ENCODE measurements around the gene GNG13.
"Not testable (repeated sequence)": the region's sequence is repeated elsewhere in the genome, so short reads cannot be mapped to it uniquely, and the experiment has no call there.

The GNG13 gene

GRCh38 chr16:825341-826061 lies 25.0 kb upstream of the GNG13 start:
- no peak overlapping the region for H2AFZ ChIP-seq (ENCODE audit: low read depth, low read length)
- peaks cover 2% of the 10 kb centered on the region for H3K4me1 ChIP-seq (ENCODE audit: insufficient read depth, low read length)
- H3K4me3 ChIP-seq (ENCODE audit: low read length): no peak overlapping the region
- H3K9me3 ChIP-seq (ENCODE audit: low read length): peaks cover 17% of the 10 kb centered on the region
- H3K27me3 ChIP-seq (ENCODE audit: insufficient read depth, low read length): peaks cover 20% of the 10 kb centered on the region
- H3K36me3 ChIP-seq (ENCODE audit: insufficient read depth, low read length): no peaks in the 10 kb centered on the region

GRCh38 chr16:824601-825000 lies 24.1 kb upstream of the GNG13 start:
- Histone ChIP-seq H2AFZ (ENCODE audit: low read depth, low read length) (no peak overlapping the region), H3K27me3 (ENCODE audit: insufficient read depth, low read length) (peaks cover 15% of the 10 kb centered on the region), H3K4me1 (ENCODE audit: insufficient read depth, low read length) (peaks cover 2% of the 10 kb centered on the region), H3K4me3 (ENCODE audit: low read length) (no peak overlapping the region), H3K9me3 (ENCODE audit: low read length) (peaks cover 13% of the 10 kb centered on the region), H3K36me3 (ENCODE audit: insufficient read depth, low read length) (no peaks in the 10 kb centered on the region)

- peaks cover 13% of the 10 kb centered on the region for H3K9me3 ChIP-seq (ENCODE audit: low read length)
- no peaks in the 10 kb centered on the region for H3K36me3 ChIP-seq (ENCODE audit: insufficient read depth, low read length)
- peaks cover 15% of the 10 kb centered on the region for H3K27me3 ChIP-seq (ENCODE audit: insufficient read depth, low read length)
- H2AFZ ChIP-seq (ENCODE audit: low read depth, low read length): no peak overlapping the region
- no peak overlapping the region for H3K4me3 ChIP-seq (ENCODE audit: low read length)
- H3K4me1 ChIP-seq (ENCODE audit: insufficient read depth, low read length): peaks cover 2% of the 10 kb centered on the region
Observed at GRCh38 chr16:824194-824593, 23.7 kb upstream of the GNG13 start.

GRCh38 chr16:822909-823297 lies 22.4 kb upstream of the GNG13 start:
- peaks cover 2% of the 10 kb centered on the region for H3K4me1 ChIP-seq (ENCODE audit: insufficient read depth, low read length)
- H3K9me3 ChIP-seq (ENCODE audit: low read length): peaks cover 13% of the 10 kb centered on the region
- H3K36me3 ChIP-seq (ENCODE audit: insufficient read depth, low read length): no peaks in the 10 kb centered on the region
- no peak overlapping the region for H3K4me3 ChIP-seq (ENCODE audit: low read length)
- H2AFZ ChIP-seq (ENCODE audit: low read depth, low read length): no peak overlapping the region
- H3K27me3 ChIP-seq (ENCODE audit: insufficient read depth, low read length): peaks cover 12% of the 10 kb centered on the region

- Histone ChIP-seq H2AFZ (ENCODE audit: low read depth, low read length) (no peak overlapping the region), H3K36me3 (ENCODE audit: insufficient read depth, low read length) (no peaks in the 10 kb centered on the region), H3K27me3 (ENCODE audit: insufficient read depth, low read length) (peaks cover 6% of the 10 kb centered on the region), H3K4me3 (ENCODE audit: low read length) (no peak overlapping the region), H3K4me1 (ENCODE audit: insufficient read depth, low read length) (peaks cover 2% of the 10 kb centered on the region), H3K9me3 (ENCODE audit: low read length) (peaks cover 13% of the 10 kb centered on the region)
Observed at GRCh38 chr16:822174-822908, 21.8 kb upstream of the GNG13 start.

- Histone ChIP-seq H2AFZ (ENCODE audit: low read depth, low read length) (no peak overlapping the region), H3K27me3 (ENCODE audit: insufficient read depth, low read length) (peaks cover 3% of the 10 kb centered on the region), H3K4me3 (ENCODE audit: low read length) (no peak overlapping the region)
Observed at GRCh38 chr16:821751-822150, 21.2 kb upstream of the GNG13 start.

GRCh38 chr16:820748-821147 lies 20.2 kb upstream of the GNG13 start:
- no peak overlapping the region for H3K4me3 ChIP-seq (ENCODE audit: low read length)
- peaks cover 15% of the 10 kb centered on the region for H3K9me3 ChIP-seq (ENCODE audit: low read length)
- H3K36me3 ChIP-seq (ENCODE audit: insufficient read depth, low read length): no peaks in the 10 kb centered on the region
- H3K27me3 ChIP-seq (ENCODE audit: insufficient read depth, low read length): peaks cover 3% of the 10 kb centered on the region
- H2AFZ ChIP-seq (ENCODE audit: low read depth, low read length): no peak overlapping the region
- peaks cover 2% of the 10 kb centered on the region for H3K4me1 ChIP-seq (ENCODE audit: insufficient read depth, low read length)

More at GRCh38 chr16:821751-822150, 21.2 kb upstream of the GNG13 start:
- Histone ChIP-seq H3K36me3 (ENCODE audit: insufficient read depth, low read length) (no peaks in the 10 kb centered on the region), H3K4me1 (ENCODE audit: insufficient read depth, low read length) (peaks cover 2% of the 10 kb centered on the region), H3K9me3 (ENCODE audit: low read length) (peaks cover 13% of the 10 kb centered on the region)

- not testable (repeated sequence) for H3K4me1 ChIP-seq (ENCODE audit: insufficient read depth, low read length); H3K27me3 ChIP-seq (ENCODE audit: insufficient read depth, low read length); H3K4me3 ChIP-seq (ENCODE audit: low read length); H3K36me3 ChIP-seq (ENCODE audit: insufficient read depth, low read length); H2AFZ ChIP-seq (ENCODE audit: low read depth, low read length)
- peaks cover 15% of the 10 kb centered on the region for H3K9me3 ChIP-seq (ENCODE audit: low read length)
Observed at GRCh38 chr16:820044-820408, 19.5 kb upstream of the GNG13 start.

GRCh38 chr16:819336-820043 lies 19.0 kb upstream of the GNG13 start:
- no peaks in the 10 kb centered on the region for H3K27me3 ChIP-seq (ENCODE audit: insufficient read depth, low read length)
- peaks cover 2% of the 10 kb centered on the region for H3K4me1 ChIP-seq (ENCODE audit: insufficient read depth, low read length)
- no peak overlapping the region for H3K4me3 ChIP-seq (ENCODE audit: low read length)
- no peaks in the 10 kb centered on the region for H3K36me3 ChIP-seq (ENCODE audit: insufficient read depth, low read length)
- H2AFZ ChIP-seq (ENCODE audit: low read depth, low read length): no peak overlapping the region
- peaks cover 11% of the 10 kb centered on the region for H3K9me3 ChIP-seq (ENCODE audit: low read length)

- H3K36me3 ChIP-seq (ENCODE audit: insufficient read depth, low read length): no peaks in the 10 kb centered on the region
- no peak overlapping the region for H2AFZ ChIP-seq (ENCODE audit: low read depth, low read length)
- no peak overlapping the region for H3K4me3 ChIP-seq (ENCODE audit: low read length)
- no peaks in the 10 kb centered on the region for H3K27me3 ChIP-seq (ENCODE audit: insufficient read depth, low read length)
- H3K4me1 ChIP-seq (ENCODE audit: insufficient read depth, low read length): peaks cover 2% of the 10 kb centered on the region
- peaks cover 11% of the 10 kb centered on the region for H3K9me3 ChIP-seq (ENCODE audit: low read length)
Observed at GRCh38 chr16:818592-818991, 18.1 kb upstream of the GNG13 start.

GRCh38 chr16:818132-818531 lies 17.6 kb upstream of the GNG13 start:
- H3K4me3 ChIP-seq (ENCODE audit: low read length): no peak overlapping the region
- H3K4me1 ChIP-seq (ENCODE audit: insufficient read depth, low read length): peaks cover 2% of the 10 kb centered on the region
- H3K9me3 ChIP-seq (ENCODE audit: low read length): peaks cover 8% of the 10 kb centered on the region
- H3K36me3 ChIP-seq (ENCODE audit: insufficient read depth, low read length): no peaks in the 10 kb centered on the region
- no peak overlapping the region for H2AFZ ChIP-seq (ENCODE audit: low read depth, low read length)
- H3K27me3 ChIP-seq (ENCODE audit: insufficient read depth, low read length): peaks cover 2% of the 10 kb centered on the region

GRCh38 chr16:817001-817906 lies 16.7 kb upstream of the GNG13 start:
- Histone ChIP-seq H3K4me3 (ENCODE audit: low read length) (no peak overlapping the region), H3K9me3 (ENCODE audit: low read length) (peaks cover 2% of the 10 kb centered on the region), H3K36me3 (ENCODE audit: insufficient read depth, low read length) (no peaks in the 10 kb centered on the region), H2AFZ (ENCODE audit: low read depth, low read length) (no peak overlapping the region), H3K27me3 (ENCODE audit: insufficient read depth, low read length) (peaks cover 7% of the 10 kb centered on the region), H3K4me1 (ENCODE audit: insufficient read depth, low read length) (peaks cover 2% of the 10 kb centered on the region)
